Subcutaneous adipose tissue (tissue), 4 donors: Measurements from ENCODE around the gene AK8. TPM values are rescaled to one million over a fixed set of nuclear protein-coding genes. Genes with fewer than 3 reads are reported as not detected.

Experiments used
- total RNA-seq, 4 donors: library from RNA; depleted of rRNA; stranded (reverse); fragments of >200 nt; gene quantifications; one replicate each; pipeline ENCODE4 v1.1.0, GENCODE V29; 2016
- TF ChIP-seq, protein P1 (sequence below): fragments of 450-650 bp; IDR thresholded peaks from one replicate; pipeline ENCODE4 v1.5.1; 2016; ENCODE audit warnings: low read depth, mild to moderate bottlenecking, control low read depth, antibody characterized with exemption, moderate library complexity

The AK8 gene
- total RNA-seq, 4 donors from 2014 or later = 0.68 to 1.3 (median 1.1) TPM

- TF ChIP-seq, protein P1, sequence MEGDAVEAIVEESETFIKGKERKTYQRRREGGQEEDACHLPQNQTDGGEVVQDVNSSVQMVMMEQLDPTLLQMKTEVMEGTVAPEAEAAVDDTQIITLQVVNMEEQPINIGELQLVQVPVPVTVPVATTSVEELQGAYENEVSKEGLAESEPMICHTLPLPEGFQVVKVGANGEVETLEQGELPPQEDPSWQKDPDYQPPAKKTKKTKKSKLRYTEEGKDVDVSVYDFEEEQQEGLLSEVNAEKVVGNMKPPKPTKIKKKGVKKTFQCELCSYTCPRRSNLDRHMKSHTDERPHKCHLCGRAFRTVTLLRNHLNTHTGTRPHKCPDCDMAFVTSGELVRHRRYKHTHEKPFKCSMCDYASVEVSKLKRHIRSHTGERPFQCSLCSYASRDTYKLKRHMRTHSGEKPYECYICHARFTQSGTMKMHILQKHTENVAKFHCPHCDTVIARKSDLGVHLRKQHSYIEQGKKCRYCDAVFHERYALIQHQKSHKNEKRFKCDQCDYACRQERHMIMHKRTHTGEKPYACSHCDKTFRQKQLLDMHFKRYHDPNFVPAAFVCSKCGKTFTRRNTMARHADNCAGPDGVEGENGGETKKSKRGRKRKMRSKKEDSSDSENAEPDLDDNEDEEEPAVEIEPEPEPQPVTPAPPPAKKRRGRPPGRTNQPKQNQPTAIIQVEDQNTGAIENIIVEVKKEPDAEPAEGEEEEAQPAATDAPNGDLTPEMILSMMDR = no peak
Observed at GRCh38 chr9:132732326-132733259, 145.5 kb downstream of the AK8 start.

DNA sequence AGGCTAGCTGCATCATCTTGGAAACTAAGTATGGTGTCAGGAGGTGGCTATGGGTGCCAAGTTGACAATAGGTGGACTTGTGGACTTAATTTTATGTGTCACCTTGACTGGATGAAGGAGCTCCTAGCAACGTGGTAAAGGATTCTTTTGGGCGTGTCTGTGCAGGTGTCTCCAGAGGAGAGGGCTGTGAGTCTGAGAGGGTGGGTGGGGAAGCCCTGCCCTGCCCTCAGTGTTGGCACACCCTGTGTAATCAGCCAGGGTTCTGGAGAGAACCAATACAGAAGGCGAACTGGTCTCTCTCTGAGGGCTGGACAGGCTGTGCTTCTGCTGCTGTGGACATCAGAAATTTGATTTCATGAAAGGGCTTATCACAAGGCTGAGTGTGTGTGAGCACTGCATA, 146.9 kb downstream of the AK8 start:
- TF ChIP-seq, protein P1 = no peak

DNA sequence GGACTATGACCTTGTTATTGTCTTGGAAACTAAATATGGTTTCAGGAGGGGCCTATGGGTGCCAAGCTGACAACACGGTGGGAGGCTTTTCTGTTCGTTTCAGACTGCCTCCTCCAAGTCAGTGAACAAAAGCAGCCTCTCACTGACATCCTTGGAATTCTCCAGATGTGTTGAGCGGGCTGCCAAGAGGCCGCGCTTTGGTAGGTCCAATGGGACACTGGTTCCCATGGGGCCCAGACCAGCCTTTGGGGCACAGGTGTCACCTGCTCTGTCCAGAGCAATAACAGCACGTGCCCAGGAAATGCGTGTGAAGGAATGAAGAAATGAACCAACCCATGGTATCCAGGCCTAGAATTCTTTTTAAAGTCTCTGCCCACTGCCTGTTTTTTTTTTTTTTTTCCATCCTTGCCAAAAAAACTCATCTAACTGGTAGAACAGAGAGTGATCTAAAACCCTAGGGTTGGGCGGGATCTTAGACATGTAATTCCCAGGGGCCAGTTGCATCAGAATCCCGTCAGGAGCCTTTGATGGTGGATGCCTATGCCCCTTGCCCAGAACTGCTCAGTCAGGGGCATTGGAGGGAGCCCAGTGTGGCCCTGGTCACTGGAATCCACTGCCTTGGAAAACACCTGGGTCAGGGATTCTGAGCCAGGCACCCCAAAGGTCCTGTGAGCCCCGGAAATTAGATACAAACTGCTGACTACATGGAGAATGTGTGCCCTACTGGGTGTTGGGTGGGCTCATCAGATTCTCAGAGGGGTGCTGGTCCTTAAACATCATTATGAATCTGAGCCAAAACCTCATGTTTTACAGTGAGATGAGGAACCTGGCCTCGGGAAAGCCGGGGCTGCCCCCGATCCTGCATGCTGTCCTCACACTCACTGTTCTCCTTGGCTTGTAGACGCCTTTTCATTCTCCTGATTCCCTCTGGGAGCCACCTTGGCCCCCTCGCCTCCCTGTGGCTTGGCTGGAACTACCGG, 147.7 kb downstream of the AK8 start:
- TF ChIP-seq, protein P1 = no peak

DNA sequence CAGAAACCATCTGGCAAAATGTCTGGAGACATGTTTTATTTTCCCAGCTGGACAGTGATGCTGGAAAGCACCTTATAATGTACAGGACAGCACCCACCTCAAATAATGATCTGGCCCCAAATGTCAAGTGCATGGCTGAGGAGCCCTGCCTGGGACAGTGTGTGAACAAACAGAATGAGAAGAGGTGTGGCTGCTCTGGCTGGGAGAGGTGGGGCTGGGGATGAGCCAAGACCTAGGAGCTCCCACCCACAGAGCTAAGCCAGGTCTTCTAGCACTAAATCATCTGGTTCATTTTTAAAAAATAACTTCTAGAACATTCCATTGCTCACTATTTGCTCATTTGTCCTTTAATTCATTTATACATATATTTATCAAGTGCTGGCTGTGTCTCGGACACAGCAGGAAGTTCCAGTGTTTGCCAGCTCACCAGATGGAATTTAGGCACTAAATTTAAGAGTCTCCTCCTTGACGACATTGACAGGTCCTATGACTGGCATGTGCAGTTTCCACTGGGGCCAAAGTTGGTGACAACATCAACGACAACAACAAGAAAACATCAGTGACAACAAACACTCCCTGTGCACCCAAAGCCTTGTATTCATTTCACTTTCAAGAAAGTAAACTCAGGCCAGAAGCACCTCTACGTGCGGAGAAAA, 148.7 kb downstream of the AK8 start:
- TF ChIP-seq, protein P1 = no peak

DNA sequence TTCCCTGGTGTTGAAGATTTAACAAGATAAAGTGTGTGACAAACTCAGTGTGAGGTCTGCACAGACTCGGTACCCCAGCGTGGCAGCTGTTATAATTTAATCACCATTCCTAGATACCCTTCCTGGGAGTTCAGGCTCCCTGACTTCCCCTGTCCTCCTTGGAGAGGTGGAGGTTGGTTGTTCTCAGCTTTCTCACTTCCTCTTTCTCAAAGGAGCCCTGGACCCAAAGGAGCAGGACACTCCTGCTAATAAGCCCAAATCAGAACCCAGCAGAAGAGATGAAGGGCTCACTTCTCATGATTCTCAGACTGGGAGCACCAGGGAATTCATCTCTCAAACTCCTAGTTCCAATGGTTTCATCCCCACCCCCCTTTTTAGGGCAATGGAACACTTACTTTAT, 149.6 kb downstream of the AK8 start:
- TF ChIP-seq, protein P1 = no peak

GRCh38 chr9:132728071-132728470, 150.0 kb downstream of the AK8 start:
- TF ChIP-seq, protein P1 = no peak
